Thymus (tissue), 11 donors: ENCODE results near the gene SLC24A3. TPM values are rescaled to one million over a fixed set of nuclear protein-coding genes. Genes with fewer than 3 reads are reported as not detected.

Experiments used
- DNase-seq, 9 donors: peaks; one replicate each; pipeline ENCODE4 v3.0.0-alpha.2; 2013; ENCODE audit warnings: low spot score in 9 of 9, low read depth in 6 of 9, missing footprints in 1 of 9
- H3K27ac ChIP-seq, 2 donors: one replicate each; pipeline ENCODE4 v1.5.1; 2013; ENCODE audit warnings: control low read depth in 1 of 2, low read depth in 1 of 2, low read length in 1 of 2, mild to moderate bottlenecking in 1 of 2, moderate library complexity in 1 of 2
- H3K27me3 ChIP-seq, 2 donors: one replicate each; pipeline ENCODE4 v1.5.1; 2013; ENCODE audit warnings: low read length in 1 of 2; ENCODE audit not compliant: control insufficient read depth in 2 of 2, insufficient read depth in 1 of 2
- H3K36me3 ChIP-seq, 2 donors: one replicate each; pipeline ENCODE4 v1.5.1; 2013; ENCODE audit warnings: low read length in 1 of 2, mild to moderate bottlenecking in 1 of 2, moderate library complexity in 1 of 2; ENCODE audit not compliant: control insufficient read depth in 2 of 2, insufficient read depth in 2 of 2
- H3K4me1 ChIP-seq, 2 donors: one replicate each; pipeline ENCODE4 v1.5.1; 2013; ENCODE audit warnings: low read length in 2 of 2; ENCODE audit not compliant: control insufficient read depth in 2 of 2, insufficient read depth in 2 of 2
- H3K4me3 ChIP-seq, 2 donors: one replicate each; pipeline ENCODE4 v1.5.1; 2013; ENCODE audit warnings: low read length in 2 of 2, control low read depth in 1 of 2, mild to moderate bottlenecking in 1 of 2
- H3K9me3 ChIP-seq, 2 donors: one replicate each; pipeline ENCODE4 v1.5.1; 2013; ENCODE audit warnings: low read length in 1 of 2, mild to moderate bottlenecking in 1 of 2; ENCODE audit not compliant: control insufficient read depth in 2 of 2, insufficient read depth in 1 of 2
- WGBS: extraction: QIAGEN DNeasy Blood & Tissue Kit; methylation state at CpG from one replicate; pipeline ENCODE4 v1.1.7; 2013; 5-methylcytosine and 5-hydroxymethylcytosine counted together
- polyA plus RNA-seq: library from polyadenylated mRNA; stranded (reverse); fragments of 200-250 nt; gene quantifications from one replicate; pipeline ENCODE4 v1.2.3, GENCODE V29; 2013
- total RNA-seq: library from RNA; stranded (reverse); fragments of 120-200 nt; gene quantifications from one replicate; pipeline ENCODE4 v1.2.4, GENCODE V29; 2013
- donor health status: healthy.

Gene SLC24A3
- total and polyA plus RNA-seq, 2 donors = 0.99 to 2.1 TPM

GRCh38 chr20:19251958-19252357 is 39.5 kb downstream of the SLC24A3 start:
- no peaks in the 10 kb centered on the region for H3K4me1 ChIP-seq
- H3K4me3 ChIP-seq = no peak overlapping the region
- H3K27ac ChIP-seq = no peak overlapping the region
- no peaks in the 10 kb centered on the region for H3K36me3 ChIP-seq
- DNase-seq = no peak
- no peaks in the 10 kb centered on the region for H3K9me3 ChIP-seq
- no peaks in the 10 kb centered on the region for H3K27me3 ChIP-seq
- 91% methylated on average over 3 of the region's 3 CpGs for WGBS

- H3K4me3 ChIP-seq = no peak overlapping the region
- no peaks in the 10 kb centered on the region for H3K9me3 ChIP-seq
- no peaks in the 10 kb centered on the region for H3K4me1 ChIP-seq
- H3K27ac ChIP-seq = no peak overlapping the region
- no peaks in the 10 kb centered on the region for H3K27me3 ChIP-seq
- DNase-seq = no peak
- H3K36me3 ChIP-seq = no peaks in the 10 kb centered on the region
- 84% methylated on average over 5 of the region's 5 CpGs for WGBS
These were observed 40.1 kb downstream of the SLC24A3 start for GRCh38 chr20:19252451-19253120.

- Histone ChIP-seq H3K27ac (no peak overlapping the region), H3K4me3 (no peak overlapping the region), H3K9me3 (no peaks in the 10 kb centered on the region), H3K36me3 (no peaks in the 10 kb centered on the region), H3K4me1 (no peaks in the 10 kb centered on the region), H3K27me3 (no peaks in the 10 kb centered on the region)
- no peak for DNase-seq
- 94% methylated on average over 5 of the region's 5 CpGs for WGBS
These were observed 40.9 kb downstream of the SLC24A3 start for GRCh38 chr20:19253316-19253715.

GRCh38 chr20:19253916-19254820 is 41.7 kb downstream of the SLC24A3 start:
- Histone ChIP-seq H3K4me3 (no peak overlapping the region), H3K4me1 (peaks cover 0 to 3% of the 10 kb centered on the region in 2 donors), H3K9me3 (no peaks in the 10 kb centered on the region), H3K27ac (no peak overlapping the region), H3K27me3 (no peaks in the 10 kb centered on the region), H3K36me3 (no peaks in the 10 kb centered on the region)
- DNase-seq = no peak
- WGBS = 89% methylated on average over 13 of the region's 13 CpGs

- no peak overlapping the region for H3K27ac ChIP-seq
- DNase-seq = no peak
These were observed 42.5 kb downstream of the SLC24A3 start for GRCh38 chr20:19254956-19255355.

GRCh38 chr20:19256085-19256484 is 43.6 kb downstream of the SLC24A3 start:
- H3K4me1 ChIP-seq = peaks cover 0 to 7% of the 10 kb centered on the region in 2 donors
- no peaks in the 10 kb centered on the region for H3K36me3 ChIP-seq
- no peak overlapping the region for H3K27ac ChIP-seq
- 92% methylated on average over 2 of the region's 2 CpGs for WGBS
- DNase-seq = no peak
- no peaks in the 10 kb centered on the region for H3K27me3 ChIP-seq
- no peaks in the 10 kb centered on the region for H3K9me3 ChIP-seq
- no peak overlapping the region for H3K4me3 ChIP-seq

More at GRCh38 chr20:19254956-19255355, 42.5 kb downstream of the SLC24A3 start:
- no peaks in the 10 kb centered on the region for H3K27me3 ChIP-seq
- H3K36me3 ChIP-seq = no peaks in the 10 kb centered on the region
- H3K9me3 ChIP-seq = no peaks in the 10 kb centered on the region
- H3K4me3 ChIP-seq = no peak overlapping the region
- 94% methylated on average over 4 of the region's 4 CpGs for WGBS
- peaks cover 0 to 4% of the 10 kb centered on the region in 2 donors for H3K4me1 ChIP-seq

GRCh38 chr20:19256906-19257595 is 44.6 kb downstream of the SLC24A3 start:
- no peak overlapping the region for H3K27ac ChIP-seq
- H3K4me1 ChIP-seq = peaks cover 0 to 7% of the 10 kb centered on the region in 2 donors
- H3K4me3 ChIP-seq = no peak overlapping the region
- 96% methylated on average over 11 of the region's 11 CpGs for WGBS
- no peak for DNase-seq
- no peaks in the 10 kb centered on the region for H3K9me3 ChIP-seq
- no peaks in the 10 kb centered on the region for H3K36me3 ChIP-seq
- H3K27me3 ChIP-seq = no peaks in the 10 kb centered on the region

GRCh38 chr20:19257865-19258264 is 45.4 kb downstream of the SLC24A3 start:
- H3K4me3 ChIP-seq = no peak overlapping the region
- no peaks in the 10 kb centered on the region for H3K27me3 ChIP-seq
- WGBS = 79% methylated on average over 6 of the region's 6 CpGs
- DNase-seq = no peak
- no peak overlapping the region for H3K27ac ChIP-seq
- no peaks in the 10 kb centered on the region for H3K9me3 ChIP-seq
- peaks cover 0 to 7% of the 10 kb centered on the region in 2 donors for H3K4me1 ChIP-seq
- H3K36me3 ChIP-seq = no peaks in the 10 kb centered on the region

GRCh38 chr20:19259141-19259591 is 46.7 kb downstream of the SLC24A3 start:
- no peaks in the 10 kb centered on the region for H3K36me3 ChIP-seq
- peaks cover 0 to 7% of the 10 kb centered on the region in 2 donors for H3K4me1 ChIP-seq
- no peak overlapping the region for H3K4me3 ChIP-seq
- no peak for DNase-seq
- no peaks in the 10 kb centered on the region for H3K27me3 ChIP-seq
- H3K9me3 ChIP-seq = no peaks in the 10 kb centered on the region
- H3K27ac ChIP-seq = no peak overlapping the region
- 59% methylated on average over 7 of the region's 7 CpGs for WGBS
